ENCODE results near the gene UNKL.

Gene UNKL

GRCh38 chr16:1323296-1324239 is 90.9 kb downstream of the UNKL start:
- no peak for DNase-seq (ENCODE audit: low spot score)

GRCh38 chr16:1322407-1322806 is 92.1 kb downstream of the UNKL start:
- no peak for DNase-seq (ENCODE audit: low spot score)

GRCh38 chr16:1320658-1321240 is 93.8 kb downstream of the UNKL start:
- DNase-seq (ENCODE audit: low spot score) = no peak

GRCh38 chr16:1320097-1320496 is 94.4 kb downstream of the UNKL start:
- no peak for DNase-seq (ENCODE audit: low spot score)

- DNase-seq (ENCODE audit: low spot score) = no peak
Measured at GRCh38 chr16:1319041-1319440, 95.5 kb downstream of the UNKL start.

- no peak for DNase-seq (ENCODE audit: low spot score)
Measured at GRCh38 chr16:1318268-1318545, 96.3 kb downstream of the UNKL start.

GRCh38 chr16:1317479-1318267 is 96.8 kb downstream of the UNKL start:
- DNase-seq (ENCODE audit: low spot score) = no peak

- DNase-seq (ENCODE audit: low spot score) = no peak
Measured at GRCh38 chr16:1316033-1316405, 98.5 kb downstream of the UNKL start.

GRCh38 chr16:1315081-1316032 is 99.1 kb downstream of the UNKL start:
- no peak for DNase-seq (ENCODE audit: low spot score)

- DNase-seq (ENCODE audit: low spot score) = no peak
Measured at GRCh38 chr16:1314399-1315068, 100.0 kb downstream of the UNKL start.

- DNase-seq (ENCODE audit: low spot score) = no peak
Measured at GRCh38 chr16:1313721-1314369, 100.7 kb downstream of the UNKL start.

Data from cerebellar cortex (tissue), 1 donor.